HG03097 (cell line): ENCODE data around the gene NAIF1.
"Not testable (repeated sequence)": the region's sequence is repeated elsewhere in the genome, so short reads cannot be mapped to it uniquely, and the experiment has no call there.

Source experiments
- ATAC-seq: cut with Tn5 transposase; IDR thresholded peaks from one replicate; pipeline ENCODE4 v1.9.1; 2021; ENCODE audit not compliant: unreplicated experiment, low FRiP score

Gene NAIF1

GRCh38 chr9:128036522-128036921 lies 30.6 kb downstream of the NAIF1 start:
- ATAC-seq = not testable (repeated sequence)

- ATAC-seq = no peak
Observed at GRCh38 chr9:128034821-128035652, 32.1 kb downstream of the NAIF1 start.

DNA sequence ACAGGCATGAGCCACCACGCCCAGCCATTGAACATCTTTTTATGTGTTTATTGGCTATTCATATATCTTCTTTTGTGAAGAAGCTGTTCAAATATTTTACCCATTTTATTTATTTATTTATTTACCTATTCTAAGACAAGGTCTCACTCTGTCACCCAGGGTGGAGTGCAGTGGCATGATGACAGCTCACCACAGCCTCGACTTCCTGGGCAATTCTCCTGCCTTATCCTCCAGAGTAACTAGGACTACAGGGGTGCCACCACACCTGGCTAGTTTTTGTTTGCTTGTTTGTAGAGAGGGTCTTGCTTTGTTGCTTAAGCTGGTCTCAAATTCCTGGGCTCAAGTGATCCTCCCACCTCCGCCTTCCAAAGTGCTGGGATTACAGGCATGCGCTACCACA lies 33.5 kb downstream of the NAIF1 start:
- no peak for ATAC-seq

- ATAC-seq = no peak
Observed at GRCh38 chr9:128027705-128028104, 39.4 kb downstream of the NAIF1 start.

GRCh38 chr9:128026773-128027541 lies 40.2 kb downstream of the NAIF1 start:
- no peak for ATAC-seq

DNA sequence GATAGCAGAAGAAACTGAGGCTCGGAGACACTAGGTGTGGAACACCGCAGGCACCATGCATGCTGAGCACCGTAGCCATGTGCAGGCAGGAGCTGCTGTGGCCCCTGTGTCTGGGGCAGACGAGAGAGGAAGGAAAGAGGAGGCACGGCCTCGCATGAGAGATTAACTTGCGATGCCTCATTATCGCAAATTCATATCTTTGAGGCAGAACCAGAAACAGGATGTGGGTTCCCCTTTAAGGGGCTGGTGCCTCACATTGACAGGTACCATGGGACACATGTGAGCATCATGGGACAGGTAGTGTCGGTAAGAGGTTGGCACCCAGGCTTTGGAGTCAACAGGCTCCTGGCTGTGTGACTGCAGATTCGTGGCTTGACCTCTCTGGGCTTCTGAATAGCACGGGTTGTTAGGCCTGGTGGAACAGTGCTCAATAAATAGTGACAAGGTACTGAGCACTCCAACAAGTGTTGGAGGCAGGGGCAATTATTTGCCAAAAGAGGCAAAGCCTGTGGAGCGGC lies 40.8 kb downstream of the NAIF1 start:
- no peak for ATAC-seq

DNA sequence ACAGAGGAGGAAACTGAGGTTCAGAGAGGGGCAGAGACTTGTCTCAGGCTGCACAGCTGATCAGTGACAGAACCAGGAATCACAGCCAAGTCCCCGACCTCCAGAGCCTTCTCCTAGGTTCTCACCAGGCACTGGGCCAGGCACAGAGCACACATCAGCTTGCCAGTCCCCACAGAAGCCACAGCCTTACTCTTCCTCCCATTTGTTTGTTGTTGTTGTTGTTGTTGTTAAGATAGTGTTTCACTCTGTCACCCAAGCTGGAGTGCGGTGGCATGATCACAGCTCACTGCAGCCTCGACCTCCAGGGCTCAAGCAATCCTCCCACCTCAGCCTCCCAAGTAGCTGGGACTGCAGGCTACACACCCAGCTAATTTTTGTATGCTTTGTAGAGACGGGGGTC lies 41.4 kb downstream of the NAIF1 start:
- ATAC-seq = no peak

DNA sequence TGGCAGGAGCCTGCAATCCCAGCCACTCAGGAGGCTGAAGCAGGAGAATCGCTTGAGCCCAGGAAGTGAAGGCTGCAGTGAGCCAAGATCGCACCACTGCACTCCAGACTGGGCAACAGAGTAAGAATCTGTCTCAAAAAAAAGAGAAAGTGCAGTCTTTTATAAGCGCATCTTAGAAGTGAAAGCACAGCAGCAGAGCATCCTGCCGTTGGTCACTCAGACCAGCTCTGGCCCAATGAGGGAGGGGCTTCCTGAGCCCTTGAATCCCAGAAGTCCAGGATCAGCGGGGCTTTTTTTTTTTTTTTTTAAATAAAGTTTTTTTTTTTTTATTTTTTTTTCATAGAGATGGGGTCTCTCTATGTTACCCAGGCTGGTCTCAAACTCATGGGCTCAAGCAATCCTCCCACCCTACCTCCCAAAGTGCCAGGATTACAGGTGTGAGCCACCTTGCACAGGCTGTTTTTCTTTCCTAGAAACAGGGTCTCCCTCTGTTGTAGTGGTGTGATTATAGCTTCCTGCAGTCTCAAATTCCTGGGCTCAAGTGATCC lies 42.3 kb downstream of the NAIF1 start:
- no peak for ATAC-seq

DNA sequence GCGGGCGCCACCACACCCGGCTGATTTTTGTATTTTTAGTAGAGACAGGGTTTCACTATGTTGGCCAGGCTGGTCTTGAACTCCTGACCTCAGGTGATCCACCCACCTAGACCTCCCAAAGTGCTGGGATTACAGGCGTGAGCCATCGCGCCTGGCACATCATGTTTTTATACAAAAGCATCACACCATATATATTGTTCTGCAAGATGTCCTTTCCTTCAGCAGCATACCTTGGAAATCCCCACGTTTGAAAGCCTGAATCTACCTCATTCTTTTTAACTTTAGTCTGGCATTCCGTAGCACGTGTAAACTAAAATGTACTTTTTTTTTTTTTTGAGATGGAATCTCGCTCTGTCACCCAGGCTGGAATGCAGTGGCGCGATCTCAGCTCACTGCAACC lies 43.4 kb downstream of the NAIF1 start:
- not testable (repeated sequence) for ATAC-seq

DNA sequence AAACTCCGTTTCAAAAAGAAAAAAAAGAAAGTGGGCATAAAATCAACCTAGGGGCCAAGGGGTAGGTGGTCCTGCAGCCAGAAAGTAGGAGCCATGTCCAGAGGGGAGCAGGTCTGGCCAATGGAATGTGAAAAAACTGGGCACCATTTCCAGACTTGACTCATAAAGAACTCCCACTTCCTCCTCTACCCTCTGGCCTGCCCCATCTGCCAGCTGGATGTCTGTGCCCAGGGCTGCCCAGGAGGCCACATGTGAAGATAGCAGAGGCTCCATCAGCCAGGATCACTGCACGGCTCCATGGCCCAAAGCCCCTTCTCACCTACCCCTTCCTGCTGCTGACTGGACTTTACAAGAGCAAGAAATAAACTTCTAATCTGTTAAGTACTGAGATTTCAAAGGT lies 44.2 kb downstream of the NAIF1 start:
- no peak for ATAC-seq

DNA sequence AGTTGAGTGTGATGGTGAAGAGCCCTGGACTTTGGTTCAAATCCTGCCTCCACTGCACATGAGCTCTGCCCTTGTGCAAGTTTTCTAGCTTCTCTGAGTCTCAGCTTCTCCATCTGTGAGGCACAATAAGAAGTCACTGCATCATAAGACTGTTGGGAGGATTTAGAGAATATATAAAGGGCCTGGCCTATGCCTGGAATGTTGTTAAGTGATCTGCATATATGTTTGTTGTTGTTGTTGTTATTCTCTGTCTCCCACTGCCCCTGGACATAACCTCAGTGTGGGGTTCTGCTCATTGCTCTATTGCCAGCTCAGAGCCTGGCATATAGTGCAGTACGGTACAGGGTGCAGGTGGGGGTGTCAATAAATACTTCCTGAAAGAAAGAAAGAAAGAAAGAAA lies 46.0 kb downstream of the NAIF1 start:
- no peak for ATAC-seq

- ATAC-seq = no peak
Observed at GRCh38 chr9:128020692-128021091, 46.4 kb downstream of the NAIF1 start.

GRCh38 chr9:128015696-128016095 lies 51.4 kb downstream of the NAIF1 start:
- no peak for ATAC-seq
